Activated CD4-positive, alpha-beta T cell treated with anti-CD3 and anti-CD28 coated beads, Interleukin-2, amount 50 U/mL, for 4 hours (primary cell): ENCODE data around the gene GSTT2.
"Not testable (repeated sequence)": the region's sequence is repeated elsewhere in the genome, so short reads cannot be mapped to it uniquely, and the experiment has no call there.

ENCODE experiments used
- DNase-seq, 2 experiments: peaks; one replicate each; pipeline ENCODE4 v3.0.0-alpha.2; 2020

GSTT2 gene

DNA sequence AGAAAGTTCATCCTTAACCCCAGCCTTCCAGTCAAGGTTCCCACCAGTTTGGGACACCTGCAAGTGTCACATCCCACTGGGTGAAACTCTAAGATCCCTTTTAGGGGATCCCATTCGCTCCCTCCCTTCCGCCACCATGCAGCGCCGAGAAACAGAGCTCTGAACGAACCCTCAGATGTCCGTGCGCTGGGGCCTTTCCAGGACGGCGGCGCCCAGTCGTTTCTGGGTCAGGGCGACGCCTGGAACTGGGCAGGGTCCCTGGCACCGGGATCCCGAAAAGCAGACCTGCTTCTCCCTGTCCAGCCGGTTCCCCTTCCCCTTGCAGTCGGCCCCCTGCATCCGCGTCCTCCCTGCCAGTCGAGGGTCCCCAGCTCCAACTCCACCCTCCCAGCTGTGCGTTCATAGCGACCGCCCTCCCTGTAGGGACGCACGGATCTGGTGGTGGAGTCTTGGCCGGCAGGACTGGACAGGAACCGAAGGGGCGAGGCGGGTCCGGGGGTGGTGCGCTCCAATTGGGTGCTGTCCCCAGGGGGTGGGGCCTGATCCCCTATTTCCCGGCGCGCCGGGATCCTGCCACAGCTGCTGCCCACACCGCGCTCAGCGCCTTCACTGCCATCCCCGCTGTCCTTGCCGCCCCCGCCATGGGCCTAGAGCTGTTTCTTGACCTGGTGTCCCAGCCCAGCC is at the start of gene GSTT2:
Gene GSTT2 (plus strand): TSS at position 578 of the 684 bp plus-strand sequence.
- not testable (repeated sequence) for DNase-seq

DNA sequence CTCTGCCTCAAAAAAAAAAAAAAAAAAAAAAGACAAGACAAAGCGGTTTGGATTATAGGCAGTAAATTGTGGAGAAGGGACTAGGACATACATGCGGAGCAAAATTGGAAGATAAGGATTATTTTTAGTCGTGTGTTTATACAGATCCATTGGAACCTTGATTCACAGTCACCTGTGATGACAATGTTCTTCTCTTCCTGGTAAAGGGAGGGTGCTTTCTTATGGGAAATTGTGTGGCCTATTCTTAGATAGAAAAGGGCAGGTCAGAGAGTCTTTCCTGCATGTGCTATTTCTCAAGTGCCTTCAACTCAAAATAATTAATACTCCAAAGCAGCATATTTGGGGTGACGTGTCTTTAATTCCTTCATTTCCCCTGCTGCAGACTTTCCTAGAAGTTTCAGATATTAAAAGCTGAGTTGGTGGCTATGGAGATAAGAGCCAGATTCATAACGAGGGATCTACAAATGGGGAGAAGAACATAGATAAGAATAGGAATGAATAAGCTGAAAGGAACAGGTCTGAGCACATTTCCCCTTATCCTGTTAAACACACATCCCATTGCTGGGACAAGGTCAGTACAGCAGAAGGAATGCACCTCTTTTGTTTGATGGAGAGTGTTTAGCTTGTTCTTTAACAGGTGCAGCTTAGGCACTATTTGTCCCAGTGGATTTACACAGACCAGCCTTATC is 41.5 kb upstream of the GSTT2 start:
- no peak for DNase-seq

DNA sequence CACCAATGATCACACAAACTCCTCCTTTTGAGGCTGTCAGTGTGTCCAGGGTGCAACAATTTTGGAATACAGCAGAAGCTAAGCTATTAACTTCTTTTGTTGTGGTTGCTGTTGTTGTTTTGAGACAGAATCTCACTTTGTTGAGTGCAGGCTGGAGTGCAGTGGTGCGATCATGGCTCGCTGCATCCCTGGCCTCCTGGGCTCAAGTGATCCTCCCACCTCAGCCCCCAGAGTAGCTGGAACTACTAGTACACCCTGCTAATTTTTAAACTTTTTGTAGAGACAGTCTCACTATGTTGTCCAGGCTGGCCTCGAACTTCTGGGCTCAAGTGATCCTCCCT is 40.9 kb upstream of the GSTT2 start:
- DNase-seq = no peak

DNA sequence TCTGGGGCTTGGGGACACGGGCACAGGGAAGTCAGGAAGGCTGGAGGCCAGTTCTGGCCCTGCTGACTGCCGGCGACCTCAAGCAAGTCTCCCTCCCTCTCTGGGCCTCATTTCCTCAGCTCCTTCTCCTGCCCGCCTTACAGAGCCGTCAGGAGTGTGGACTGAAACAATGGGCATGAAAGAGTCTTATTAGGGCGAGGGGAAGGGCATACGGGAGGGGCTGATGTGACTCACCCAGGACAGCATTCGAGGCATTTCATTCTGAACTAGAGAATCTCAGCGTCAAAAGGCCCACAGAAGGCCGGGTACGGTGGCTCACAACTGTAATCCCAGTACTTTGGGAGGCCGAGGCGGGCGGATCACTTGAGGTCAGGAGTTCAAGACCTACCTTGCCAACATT is 39.8 kb upstream of the GSTT2 start:
- DNase-seq = not testable (repeated sequence)

DNA sequence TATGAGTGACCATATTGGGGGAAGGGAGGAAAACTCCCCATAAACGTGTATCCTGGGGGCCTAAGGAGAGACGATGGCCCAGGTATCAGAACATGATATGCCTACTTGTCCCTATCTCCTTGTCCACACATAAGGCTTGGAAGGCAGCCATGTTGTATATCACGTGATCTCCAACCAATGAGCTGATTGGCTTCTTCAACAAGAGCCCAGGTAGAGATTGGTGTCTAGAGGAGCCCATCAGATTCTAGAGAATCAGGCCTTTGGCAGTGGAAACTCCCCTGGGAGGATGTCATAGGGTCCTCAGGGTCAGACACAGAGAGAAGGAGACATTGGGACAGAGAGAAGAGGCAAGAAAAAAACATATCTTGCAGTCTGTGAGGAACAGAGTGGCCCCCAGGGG is 32.5 kb upstream of the GSTT2 start:
- DNase-seq = not testable (repeated sequence)

DNA sequence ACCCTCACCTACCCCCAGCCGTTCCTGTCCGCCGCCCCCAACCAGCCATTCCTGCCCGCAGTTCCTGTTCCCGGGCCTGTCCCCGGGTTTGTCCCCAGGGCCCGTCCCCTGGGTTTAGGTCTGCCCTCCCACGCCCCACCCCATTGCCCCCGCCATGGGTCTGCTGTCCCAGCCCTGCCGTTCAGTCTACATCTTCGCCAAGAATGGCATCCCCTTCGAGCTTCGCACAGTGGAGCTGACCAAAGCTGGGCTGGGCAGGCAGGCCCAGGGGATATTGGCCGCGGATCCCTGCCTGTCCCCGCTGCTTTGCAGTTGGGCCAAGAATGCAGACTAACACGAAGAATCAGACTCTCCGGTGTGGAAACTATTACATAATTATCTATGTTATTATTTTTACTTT is 30.2 kb upstream of the GSTT2 start:
- not testable (repeated sequence) for DNase-seq

DNA sequence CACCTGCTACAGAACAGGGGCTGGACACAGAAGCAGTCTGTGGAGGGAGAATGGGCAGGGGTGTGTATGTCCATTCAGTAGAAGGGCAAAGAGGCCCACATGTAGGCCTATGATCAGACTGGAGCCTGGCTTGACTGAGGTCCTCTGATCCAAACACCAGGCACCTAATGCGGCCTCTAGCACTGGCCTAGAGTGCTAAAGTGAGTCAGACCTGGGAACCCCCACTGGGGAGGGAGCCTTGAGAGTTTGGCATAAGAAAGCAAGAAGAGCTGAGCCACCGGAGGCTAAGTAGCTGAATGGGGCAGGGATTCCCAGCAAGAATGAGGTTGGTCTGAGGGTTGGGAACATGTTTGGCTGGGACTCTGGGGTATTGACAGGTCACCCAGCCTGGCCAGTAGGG is 28.6 kb upstream of the GSTT2 start:
- DNase-seq = not testable (repeated sequence)

DNA sequence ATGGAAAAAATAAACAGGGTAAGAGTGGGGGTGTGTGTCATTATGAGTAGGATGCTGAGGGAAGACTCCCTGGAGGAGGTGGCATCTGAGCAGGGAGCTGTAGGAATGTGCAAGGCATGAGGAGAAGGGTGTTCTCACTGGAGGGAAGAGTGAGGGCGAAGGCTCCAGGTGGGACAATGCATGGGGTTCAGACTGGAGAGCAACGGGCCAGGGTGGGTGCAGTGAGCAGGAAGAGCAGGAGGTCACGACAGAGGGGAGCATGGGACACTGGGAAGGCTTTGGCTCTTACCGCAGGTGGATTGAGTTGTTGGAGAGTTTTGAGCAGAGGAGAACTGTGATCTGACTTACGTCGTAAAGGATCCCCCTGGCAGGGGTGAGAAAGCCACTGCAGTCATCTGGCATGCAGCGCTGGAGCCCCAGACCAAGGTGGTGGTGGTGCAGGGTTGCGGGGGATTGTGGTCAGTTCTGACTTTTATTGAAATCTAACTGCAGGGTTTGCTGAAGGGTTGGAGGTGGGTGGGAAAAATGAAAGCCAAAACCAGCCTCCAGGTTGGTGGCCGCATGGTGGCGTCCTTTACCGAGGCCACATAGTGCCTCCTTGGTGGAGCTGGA is 27.0 kb upstream of the GSTT2 start:
- DNase-seq = not testable (repeated sequence)

DNA sequence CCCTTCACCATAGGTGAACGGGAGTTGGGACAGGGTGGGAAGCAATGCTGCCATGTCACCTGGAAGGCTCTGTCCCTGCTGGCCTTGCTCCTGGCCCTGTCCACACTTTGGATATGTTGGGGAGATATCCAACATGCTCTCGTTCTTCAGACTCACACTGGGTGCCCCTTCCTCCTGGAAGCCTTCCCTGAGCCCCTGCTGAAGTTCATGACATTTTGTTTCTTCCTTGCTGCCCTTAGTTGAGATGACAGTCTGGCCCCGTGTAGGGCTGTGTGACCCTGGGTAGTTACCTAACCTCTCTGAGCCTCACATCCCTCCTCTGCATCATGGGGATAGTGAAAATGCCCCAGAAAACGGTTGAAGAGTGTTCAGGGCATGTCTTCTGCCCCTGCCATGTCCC is 26.4 kb upstream of the GSTT2 start:
- not testable (repeated sequence) for DNase-seq

DNA sequence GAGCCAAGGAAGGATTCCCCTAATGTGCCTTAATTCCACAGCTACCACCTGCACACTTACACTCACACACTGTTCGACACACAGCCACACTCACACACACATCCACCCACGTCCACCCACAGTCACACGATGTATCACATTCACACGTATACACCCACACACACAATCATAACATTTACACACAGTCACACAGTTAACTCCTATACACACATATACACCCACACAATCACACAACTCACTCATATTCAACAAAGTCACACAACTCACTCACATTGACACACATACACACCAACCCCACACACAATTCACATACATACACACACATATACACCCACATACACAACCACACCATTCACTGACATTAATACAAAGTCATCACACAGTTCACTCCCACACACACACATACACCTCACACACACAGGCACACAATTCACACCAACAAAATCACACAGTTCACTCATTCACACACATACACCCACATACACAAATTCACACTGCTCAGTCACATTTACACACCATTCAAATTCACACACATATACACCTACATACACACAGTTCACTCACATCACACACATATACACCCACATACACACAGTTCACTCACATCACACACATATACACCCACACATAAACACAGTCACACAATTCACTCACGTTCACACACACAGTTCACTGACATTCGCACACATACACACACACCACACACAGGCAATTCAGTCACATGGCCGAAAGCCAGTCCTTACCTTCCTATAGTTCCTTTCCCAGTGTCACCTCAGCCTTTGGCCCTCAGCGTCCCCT is 25.5 kb upstream of the GSTT2 start:
- DNase-seq = not testable (repeated sequence)

DNA sequence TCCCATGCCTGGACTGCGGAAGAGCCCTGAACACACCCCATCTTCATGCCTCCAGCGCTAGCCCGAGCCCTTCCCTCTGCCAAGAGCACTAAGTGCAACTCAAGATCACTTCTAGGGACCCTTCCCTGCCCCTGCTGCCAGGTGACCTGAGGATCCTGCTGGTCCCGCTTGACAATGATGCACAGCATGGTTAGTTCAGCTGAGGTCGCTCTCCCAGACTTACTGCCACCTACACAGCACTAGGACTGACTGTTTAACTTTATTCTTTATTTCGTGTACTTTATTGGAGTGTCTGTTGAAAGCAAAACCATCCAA is 25.0 kb upstream of the GSTT2 start:
- DNase-seq = not testable (repeated sequence)

DNA sequence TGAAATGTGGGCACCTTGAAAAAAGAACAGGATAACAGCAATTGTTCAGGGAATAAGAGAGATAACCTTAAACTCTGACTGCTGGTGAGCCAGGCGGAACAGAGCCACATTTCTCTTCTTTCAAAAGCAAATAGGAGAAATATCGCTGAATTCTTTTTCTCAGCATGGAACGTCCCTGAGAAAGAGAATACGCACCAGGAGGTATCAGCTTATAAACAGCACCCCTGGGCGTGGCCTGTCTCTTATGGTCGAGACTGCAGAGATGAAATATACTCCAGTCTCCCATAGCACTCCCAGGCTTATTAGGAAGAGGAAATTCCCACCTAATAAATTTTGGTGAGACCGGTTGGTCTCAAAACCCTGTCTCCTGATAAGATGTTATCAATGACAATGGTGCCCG is 24.0 kb upstream of the GSTT2 start:
- not testable (repeated sequence) for DNase-seq

DNA sequence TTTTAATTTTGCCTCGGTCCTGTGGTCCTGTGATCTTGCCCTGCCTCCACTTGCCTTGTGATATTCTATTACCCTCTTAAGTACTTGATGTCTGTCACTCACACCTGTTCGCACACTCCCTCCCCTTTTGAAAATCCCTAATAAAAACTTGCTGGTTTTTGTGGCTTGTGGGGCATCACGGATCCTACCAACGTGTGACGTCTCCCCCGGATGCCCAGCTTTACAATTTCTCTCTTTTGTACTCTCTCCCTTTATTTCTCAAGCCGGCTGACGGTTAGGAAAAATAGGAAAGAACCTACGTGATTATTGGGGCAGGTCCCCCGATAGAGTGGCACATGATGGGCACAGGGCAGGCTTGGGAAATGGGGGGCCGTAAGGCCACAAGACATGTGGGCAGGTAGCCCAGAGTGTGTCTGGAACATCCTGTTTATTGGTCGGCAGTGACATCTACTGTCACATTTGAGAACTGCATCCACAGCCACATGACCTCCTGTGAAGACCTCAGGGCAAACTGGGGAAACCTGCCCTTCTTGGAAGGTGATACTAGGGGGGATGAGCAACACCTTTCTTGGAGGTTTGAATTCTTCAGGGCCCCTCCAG is 23.5 kb upstream of the GSTT2 start:
- DNase-seq = peak; percentile 73 to 80

DNA sequence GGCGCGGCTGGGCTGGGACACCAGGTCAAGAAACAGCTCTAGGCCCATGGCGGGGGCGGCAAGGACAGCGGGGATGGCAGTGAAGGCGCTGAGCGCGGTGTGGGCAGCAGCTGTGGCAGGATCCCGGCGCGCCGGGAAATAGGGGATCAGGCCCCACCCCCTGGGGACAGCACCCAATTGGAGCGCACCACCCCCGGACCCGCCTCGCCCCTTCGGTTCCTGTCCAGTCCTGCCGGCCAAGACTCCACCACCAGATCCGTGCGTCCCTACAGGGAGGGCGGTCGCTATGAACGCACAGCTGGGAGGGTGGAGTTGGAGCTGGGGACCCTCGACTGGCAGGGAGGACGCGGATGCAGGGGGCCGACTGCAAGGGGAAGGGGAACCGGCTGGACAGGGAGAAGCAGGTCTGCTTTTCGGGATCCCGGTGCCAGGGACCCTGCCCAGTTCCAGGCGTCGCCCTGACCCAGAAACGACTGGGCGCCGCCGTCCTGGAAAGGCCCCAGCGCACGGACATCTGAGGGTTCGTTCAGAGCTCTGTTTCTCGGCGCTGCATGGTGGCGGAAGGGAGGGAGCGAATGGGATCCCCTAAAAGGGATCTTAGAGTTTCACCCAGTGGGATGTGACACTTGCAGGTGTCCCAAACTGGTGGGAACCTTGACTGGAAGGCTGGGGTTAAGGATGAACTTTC is 18.7 kb upstream of the GSTT2 start, which contains the start of gene GSTT2B:
Gene GSTT2B (minus strand): TSS at position 112 of the 688 bp plus-strand sequence. CDS start 64 bp downstream, at position 48.
- DNase-seq = not testable (repeated sequence)

DNA sequence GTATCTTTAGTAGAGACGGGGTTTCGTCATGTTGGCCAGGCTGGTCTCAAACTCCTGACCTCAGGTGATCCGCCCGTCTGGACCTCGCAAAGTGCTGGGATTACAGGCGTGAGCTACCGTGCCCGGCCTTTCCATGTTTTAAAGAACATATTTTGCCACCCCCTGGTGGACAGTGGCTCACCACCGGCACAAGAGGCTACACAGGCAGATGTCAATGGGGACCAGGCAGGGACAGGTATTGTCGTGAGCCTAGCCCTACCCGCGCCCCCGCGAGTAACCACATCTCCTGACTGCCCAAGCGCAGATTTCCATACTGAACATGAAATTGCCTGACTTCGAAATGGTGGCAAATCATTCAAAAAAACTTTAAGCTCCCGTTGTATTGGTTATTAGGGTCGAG is 13.8 kb upstream of the GSTT2 start:
- not testable (repeated sequence) for DNase-seq

DNA sequence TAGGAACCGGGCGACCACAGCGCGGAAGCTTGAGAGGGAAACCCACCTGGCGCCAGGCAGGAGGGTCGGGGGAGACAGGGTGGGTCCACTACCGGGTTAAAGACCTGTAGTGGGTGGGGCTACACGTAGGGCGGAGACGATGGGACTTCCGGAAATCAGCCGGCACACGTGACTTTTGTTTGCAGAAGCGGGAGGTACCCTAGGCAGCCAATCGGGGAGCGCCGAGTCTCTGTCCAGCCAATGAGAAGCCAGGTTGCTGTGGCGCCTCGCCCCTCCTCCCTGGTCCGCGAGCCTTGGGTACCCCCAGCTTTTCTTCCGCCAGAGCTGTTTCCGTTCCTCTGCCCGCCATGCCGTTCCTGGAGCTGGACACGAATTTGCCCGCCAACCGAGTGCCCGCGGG is 13.4 kb upstream of the GSTT2 start, which contains the start of gene DDTL:
Gene DDTL (plus strand): TSS at position 321 of the 400 bp plus-strand sequence. CDS start 27 bp downstream, at position 348.
- not testable (repeated sequence) for DNase-seq

DNA sequence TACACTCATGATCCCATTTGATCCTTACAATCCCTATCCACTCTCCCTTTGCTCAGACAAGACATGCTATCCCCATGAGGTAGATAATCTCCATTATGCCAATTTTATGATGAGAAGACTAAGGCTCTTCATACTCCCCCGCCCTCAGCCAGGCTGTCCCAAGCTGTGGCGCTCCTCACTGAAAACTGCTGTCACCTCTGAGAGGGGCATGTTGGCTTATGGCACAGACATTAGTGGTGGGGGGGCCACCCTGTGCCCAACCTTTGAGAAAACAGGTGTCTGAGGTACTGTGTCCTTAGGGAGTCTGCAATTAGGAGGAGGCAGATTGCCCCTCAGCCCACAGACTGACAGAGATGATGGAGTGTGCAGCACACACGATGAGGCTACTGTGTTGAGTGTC is 10.9 kb upstream of the GSTT2 start:
- DNase-seq = no peak

DNA sequence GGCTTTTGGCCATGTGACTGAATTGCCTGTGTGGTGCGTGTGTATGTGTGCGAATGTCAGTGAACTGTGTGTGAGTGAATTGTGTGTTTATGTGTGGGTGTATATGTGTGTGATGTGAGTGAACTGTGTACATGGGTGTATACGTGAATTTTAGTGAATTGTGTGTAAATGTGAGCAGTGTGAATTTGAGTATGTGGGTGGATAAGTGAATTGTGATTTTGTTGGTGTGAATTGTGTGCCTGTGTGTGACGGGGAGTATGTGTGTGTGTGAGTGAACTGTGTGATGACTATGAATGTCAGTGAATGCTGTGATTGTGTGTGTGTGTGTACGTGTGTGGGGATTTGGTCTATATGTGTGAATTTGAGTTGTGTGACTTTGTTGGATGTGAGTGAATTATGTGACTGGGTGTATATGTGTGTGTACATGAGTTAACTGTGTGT is 9.7 kb upstream of the GSTT2 start:
- DNase-seq = no peak

DNA sequence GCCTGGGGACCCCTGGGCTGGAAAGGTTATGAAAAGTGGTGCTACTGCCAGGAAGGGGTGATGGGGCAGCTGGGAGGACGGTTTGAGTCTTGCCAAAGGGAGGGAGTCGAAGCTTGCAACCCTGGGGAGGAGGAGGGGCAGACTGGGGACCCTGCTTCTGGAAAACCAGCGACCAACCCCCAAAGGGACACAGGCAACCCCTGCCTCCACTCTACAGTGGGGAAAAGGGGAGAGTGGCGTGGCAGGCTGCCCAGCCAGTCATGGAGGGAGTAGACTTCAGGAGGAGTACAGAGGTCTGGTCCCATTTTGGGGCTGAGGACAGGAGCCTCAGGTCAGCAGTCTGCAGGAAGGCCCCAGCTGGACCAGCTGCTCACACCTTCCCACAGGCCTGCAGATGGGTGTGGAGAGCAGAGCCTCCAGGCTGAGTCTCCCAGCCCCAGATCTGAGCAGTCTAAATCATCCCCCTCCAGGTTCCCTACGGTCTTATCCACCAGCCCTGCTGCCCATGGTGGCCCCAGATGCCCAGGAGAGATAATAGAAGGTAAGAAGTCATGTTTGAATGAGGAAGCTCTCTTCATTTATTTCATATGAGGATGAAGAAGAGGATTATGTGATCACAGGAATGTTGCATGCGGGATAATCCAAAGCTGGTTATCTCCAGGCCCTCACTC is 9.0 kb upstream of the GSTT2 start:
- no peak for DNase-seq

DNA sequence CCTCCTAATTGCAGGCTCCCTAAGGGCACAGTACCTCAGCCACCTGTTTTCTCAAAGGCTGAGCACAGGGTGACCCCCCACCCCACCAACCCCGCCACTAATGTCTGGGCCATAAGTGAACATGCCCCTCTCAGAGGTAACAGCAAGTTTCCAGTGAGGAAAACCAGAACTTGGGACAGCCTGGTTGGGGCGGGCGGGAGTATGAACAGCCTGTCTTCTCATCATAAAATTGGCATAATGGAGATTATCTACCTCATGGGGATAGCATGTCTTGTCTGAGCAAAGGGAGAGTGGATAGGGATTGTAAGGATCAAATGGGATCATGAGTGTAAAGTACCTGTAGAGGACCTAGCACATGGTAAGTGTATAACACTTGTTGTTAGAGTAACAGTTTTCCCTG is 8.0 kb upstream of the GSTT2 start:
- not testable (repeated sequence) for DNase-seq

DNA sequence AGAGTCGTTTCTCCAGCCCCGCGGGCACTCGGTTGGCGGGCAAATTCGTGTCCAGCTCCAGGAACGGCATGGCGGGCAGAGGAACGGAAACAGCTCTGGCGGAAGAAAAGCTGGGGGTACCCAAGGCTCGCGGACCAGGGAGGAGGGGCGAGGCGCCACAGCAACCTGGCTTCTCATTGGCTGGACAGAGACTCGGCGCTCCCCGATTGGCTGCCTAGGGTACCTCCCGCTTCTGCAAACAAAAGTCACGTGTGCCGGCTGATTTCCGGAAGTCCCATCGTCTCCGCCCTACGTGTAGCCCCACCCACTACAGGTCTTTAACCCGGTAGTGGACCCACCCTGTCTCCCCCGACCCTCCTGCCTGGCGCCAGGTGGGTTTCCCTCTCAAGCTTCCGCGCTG is 5.6 kb upstream of the GSTT2 start, which contains the start of gene DDT:
Gene DDT (minus strand): TSS at position 97 of the 400 bp plus-strand sequence. CDS start 27 bp downstream, at position 70.
- DNase-seq = not testable (repeated sequence)
